GM19099 (cell line): Measurements from ENCODE around the gene DUSP16.

Experiments
- POLR2A ChIP-seq: IDR thresholded peaks from 3 replicates; pipeline ENCODE4 v1.6.1; 2011; ENCODE audit warnings: low read depth; ENCODE audit not compliant: insufficient read length; ENCODE audit errors: extremely low read depth

DUSP16 gene

DNA sequence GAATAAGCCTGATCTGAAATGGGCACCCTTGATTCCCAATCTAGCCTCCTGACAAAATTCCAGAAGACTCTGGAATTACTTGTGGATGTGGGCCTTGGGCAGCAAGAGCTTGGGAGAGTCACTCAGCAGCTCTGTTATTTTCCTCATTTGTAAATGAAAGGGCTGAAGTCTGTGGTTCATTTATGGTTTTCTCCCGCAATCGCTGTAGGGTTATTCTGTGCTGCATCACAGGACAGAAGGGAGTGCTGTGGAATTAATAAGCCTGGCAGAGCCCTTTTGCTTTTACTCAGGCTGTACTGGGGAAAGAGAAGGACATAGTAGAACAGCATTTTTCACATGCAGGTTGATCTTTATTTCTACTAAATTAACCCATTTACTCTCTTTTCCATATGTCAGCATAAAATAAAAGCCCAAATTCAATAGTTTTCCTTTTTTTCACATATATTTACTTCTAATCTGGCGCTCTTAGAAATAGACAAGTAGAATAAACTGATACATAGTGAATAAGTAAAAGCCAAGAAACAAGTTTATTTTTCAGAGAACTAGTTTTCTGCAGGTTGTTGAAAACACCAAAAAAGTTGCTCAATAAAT lies 49.2 kb downstream of the DUSP16 start:
- no peak for TF ChIP-seq POLR2A

DNA sequence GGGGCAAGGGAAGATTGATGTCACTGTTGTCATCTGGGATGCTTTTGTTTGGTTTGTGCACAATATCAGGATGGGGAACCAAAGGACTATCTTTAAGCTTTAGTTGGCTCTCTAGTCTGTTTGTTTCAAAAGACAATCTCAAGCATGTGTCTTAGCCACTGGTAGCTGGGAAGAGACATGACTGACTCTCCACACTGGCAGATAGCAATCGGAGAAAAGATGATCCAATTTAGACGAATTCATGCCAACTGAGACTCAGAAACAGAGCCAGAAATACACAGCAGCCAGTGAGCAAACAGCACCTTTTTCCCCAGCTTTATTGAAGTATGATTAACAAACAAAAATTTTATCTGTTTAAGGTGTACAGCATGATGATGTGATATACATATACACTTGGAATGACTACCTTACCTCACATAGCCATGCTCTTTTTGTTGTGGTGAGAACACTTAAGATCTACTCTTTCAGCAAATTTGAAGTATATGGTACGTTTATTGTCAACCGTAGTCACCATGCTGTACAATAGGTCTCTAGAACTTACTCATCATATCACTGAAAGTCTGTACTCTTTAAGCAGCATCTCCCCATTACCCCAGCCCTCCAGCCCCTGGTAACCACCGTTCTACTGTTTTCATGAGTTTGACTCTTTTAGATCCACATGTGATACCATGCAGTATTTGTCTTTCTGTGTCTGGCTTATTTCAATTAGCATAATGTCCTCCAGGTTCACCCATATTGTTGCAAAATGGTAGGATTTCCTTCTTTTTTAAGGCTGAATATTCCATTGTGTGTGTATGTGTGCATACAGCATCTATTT lies 50.6 kb downstream of the DUSP16 start:
- no peak for TF ChIP-seq POLR2A

DNA sequence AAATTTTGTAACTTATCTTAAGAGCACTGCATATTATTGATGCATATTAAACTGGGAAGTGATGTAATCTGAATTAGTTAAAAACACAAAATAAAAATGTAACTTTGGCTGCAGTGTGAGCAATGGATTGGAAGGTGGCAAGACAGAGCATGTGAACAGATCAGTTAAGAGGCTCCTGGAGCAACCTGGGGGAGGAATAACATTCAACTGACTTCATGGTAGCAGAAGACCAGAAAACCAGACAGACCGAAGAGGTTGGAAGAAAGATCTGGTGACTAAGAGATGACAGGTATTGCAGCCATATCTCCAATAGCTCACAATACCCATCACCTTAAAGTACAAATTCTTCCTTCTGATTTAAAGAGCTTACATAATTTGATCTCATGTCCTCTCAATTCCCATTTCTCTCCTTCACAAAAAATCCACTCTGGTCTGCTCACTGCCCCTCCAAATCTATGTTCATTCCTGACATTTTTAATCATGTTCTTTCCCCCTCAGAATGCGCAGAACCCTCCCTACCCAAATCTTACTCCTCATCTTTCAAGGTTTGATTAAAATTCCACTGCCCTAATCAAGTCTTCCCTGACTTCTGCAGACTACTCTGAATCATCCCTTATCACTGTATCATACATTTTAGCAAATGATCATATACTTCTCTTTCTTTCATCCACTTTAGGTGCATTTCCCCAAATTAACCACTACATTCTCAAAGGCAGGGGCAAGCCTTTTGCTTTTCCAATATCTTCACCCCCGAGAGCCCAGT lies 51.5 kb downstream of the DUSP16 start:
- TF ChIP-seq POLR2A = no peak

DNA sequence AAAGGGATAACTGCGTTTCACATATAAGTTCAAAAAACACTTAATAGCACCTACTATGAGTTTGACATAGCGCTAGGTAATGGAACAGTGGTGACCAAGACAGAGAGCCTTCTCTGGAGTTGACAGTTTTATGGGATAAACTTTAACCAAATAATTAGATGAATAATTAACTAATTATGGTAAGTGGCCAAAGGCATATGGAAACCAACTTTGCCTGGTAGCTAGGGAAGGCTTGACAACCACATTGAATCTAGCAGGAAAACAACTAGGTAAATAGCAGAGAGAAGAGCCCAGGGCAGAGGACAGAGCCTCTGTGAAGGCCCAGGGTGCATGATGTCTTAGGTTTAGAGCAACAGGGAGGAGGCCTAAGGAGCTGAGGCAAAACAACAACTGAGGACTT lies 52.1 kb downstream of the DUSP16 start:
- TF ChIP-seq POLR2A = no peak

DNA sequence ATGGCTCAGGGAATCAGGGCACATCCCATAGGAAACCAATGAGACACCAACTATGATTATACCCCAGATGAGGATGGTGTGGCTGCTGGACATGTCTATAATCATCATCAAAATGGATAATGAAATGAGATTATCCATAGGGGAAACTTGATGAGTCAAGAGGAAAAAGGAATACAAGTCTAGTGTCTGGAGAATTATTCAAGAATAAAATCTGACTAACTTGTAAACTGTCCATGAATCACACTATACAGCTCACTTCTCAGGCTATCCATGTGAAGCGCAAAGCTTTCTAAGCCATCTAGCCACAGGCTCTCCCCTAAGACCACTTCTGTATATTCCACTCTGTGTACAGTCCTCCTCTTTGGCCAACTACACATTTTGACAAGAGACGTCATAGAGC lies 52.5 kb downstream of the DUSP16 start:
- no peak for TF ChIP-seq POLR2A

DNA sequence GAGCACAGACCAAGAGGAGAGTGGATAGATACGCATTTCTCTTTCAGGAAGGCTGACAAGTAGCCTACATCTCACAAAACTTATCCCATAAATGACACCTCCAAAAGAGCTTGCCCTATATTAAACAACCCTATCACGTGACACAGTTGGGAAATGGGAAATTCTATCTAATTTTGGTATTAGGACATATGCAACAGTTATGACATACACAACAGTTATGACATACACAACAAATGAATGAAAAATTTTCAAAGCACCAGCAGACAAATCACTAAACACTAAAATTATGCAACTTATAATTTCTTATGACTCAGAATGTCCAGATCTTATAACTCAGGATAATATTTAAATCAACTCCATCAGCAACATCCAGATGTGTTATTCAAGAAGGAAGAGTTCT lies 54.1 kb downstream of the DUSP16 start:
- TF ChIP-seq POLR2A = no peak

DNA sequence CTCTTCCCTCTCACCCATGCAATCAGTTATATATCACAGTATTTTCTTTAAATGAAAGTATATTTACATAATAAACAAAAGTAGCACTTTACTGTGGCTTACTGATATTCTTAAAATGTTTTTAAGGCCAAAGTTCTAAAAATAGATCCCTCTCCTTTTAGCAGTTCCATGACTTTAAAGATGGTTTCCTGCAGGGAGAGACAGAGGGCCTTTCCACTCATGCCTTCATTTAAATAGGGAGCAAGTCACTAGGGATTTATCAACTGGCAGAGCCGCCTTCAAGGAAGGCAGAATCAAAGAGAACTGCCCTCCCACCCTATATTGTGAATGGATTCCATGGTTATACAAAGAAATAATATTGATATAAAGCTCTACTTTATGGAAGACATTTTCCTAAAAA lies 55.5 kb downstream of the DUSP16 start:
- no peak for TF ChIP-seq POLR2A

DNA sequence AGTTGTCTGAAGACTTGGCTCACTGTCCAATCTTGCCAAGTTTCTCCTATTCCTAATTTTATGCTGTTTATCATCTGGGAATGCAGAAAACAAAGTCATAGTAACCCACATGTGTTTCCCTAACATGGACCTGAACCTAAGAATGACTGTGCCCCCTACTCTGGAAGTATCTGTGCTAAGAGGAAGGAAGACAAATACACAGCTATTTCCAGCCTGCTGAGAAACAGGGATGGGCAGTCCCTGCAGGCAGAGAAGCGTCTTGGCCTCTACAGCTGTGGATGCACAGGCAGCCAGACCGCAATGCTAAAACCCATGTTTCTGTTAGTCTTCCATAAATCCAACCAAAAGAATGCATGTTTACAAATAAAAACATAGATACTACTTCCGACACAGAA lies 56.2 kb downstream of the DUSP16 start:
- no peak for TF ChIP-seq POLR2A

DNA sequence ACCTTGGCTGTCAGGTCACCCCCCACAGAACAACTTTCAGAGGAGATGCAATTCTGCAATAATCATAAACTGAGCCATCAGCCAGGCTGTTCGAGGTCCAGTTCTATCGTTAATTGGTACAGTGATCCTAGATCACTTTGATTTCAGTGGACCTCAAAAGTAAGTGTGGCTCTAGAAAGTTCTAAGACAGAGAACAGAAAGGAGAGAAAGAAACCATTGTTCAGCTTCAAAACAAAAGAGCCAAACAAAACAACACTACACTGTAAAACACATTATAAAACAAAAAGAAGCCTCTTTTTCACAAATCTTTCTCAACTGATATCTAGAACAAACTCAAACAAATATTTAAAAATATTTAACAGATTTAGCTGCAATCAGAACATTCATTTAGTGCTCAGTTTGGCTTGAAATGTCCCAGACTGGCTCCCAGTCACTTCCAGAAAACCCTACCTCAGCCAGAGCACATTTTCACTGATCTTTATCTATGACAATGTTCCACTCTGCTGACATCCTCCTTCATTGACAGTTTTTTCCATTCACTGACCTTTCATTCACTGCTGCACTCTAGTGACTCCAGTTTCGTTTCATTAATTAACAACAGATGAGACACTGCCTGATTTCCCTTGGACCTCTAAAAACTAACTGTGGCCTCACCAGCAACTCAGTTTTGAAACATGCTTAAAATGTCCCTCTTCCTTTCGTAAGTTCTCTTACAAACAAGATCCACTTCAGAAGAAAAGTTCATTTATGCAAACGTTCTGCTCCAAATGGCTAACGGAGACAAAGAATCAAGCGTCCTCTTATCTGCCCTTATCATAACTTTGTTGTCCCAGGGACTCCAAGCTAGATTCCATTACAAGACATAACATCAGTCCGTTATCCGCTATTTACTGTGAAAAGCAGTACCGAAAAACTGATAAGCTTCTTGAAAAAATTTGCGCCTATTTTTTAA lies 56.8 kb downstream of the DUSP16 start:
- peak; percentile 41 for TF ChIP-seq POLR2A

DNA sequence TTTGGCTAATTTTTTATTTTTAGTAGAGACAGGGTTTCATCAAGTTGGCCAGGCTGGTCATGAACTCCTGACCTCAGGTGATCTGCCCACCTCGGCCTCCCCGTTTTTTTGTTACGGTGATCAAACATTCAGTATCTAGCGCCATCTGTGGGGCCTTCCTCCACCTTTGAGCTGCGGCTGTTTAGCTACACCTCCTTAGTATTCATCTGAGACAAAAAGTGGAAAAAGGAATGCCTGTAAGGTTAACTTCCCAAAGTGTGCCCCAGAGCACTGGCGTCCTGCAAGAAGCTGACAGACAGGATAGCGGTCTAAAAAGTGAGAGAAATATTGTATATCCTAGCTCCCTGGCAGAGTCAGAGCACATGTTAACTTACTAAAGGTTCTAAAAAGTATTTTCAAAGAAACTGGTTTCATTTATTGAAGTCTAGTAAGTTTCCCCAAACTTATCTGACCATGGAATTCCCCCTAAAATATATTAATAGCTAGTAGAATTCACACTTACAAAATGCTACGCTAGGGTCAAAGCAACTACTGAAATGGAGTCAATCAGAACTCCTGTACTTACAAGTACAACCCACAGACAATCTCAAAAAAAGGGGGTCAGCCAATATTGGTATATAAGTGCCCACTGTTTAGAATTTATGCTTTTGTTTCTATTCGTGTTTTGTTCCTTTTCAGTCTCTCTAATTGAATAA lies 59.1 kb downstream of the DUSP16 start:
- TF ChIP-seq POLR2A = no peak

DNA sequence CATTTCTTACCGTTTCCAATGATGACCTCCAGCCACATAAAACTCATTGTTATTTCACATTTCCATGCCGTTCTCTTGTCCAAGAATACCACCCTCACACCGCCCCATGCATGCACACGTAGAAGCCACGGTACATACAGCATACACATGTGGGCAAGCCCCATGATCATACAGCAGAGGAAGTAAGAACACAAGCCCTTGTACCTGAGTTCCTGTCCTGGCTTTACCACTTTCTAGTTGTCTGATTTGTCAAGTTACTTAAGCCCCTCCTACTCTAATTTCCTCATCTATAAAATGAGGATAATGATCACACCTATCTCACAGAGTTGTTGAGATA lies 59.9 kb downstream of the DUSP16 start:
- TF ChIP-seq POLR2A = no peak

DNA sequence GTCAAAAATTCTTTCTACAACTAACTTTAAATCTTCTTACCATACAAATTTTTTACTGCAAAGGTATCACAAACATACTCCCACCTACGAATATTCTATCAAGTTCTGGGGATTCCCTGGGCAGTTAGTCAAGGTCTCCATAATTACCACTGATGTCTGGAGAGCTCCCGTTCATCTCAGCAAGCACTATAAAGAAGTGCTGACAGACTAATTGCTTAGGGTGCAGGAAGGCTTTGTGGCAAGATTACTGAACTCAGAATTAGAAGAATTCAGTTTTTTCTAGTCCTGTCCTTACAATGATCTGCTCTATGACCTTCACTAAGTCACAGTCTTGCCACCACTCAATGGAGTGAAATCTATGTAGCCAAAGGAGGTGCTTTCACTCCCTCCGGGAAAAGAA lies 61.5 kb downstream of the DUSP16 start:
- TF ChIP-seq POLR2A = no peak

DNA sequence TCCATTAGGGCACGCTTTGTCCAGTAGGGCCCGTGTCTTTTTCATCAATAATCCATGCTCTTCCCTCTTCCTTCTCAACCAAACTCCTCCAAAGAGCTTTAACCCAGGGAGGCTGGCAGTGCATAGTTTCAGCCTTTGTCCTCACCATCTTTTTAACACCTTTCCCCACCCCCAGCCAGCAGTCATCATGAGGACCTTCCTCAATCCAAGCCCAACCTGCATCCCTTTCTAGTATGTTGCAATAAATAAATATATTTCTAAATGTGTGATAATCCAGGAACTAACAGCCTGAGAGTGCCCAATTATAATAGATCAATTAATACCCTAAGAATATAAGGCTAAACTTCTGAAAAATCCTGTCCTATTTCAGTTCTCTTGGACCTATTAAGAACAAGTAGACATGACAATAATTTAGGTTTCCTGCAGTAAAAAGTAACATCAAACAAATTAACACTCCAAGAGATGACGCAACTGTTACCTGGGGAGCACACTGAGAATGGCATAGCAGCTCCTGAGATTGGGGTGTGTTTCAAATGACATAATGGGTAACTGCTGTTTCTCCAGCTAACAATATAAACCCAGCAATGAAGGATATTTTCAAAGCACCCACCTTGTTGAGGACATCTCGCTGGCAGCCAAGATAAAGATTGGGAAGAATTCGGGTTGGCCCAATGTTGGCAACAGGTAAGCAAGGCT lies 62.6 kb downstream of the DUSP16 start:
- no peak for TF ChIP-seq POLR2A

DNA sequence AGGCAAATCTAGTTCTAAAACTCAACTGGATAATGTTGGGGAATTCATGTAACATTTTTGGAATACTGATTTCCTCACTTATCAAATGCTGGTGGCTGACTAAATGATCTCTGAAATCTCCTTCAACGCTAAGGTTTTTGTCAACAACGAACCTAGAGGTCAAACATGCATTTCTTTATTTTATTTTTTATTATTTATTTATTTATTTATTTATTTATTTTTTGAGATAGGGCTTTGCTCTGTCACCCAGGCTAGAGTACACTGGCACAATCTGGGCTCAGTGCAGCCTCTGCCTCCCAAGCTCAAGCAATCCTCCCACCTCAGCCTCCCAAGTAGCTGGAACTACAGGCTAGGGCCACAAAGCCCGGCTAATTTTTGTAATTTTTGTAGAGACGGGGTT lies 64.5 kb downstream of the DUSP16 start:
- no peak for TF ChIP-seq POLR2A
